GM19452 (cell line): ENCODE measurements around the gene TIMM17A.
A peak's percentile ranks its signal among the peaks of the same experiment; 100 is the strongest.

Experiments
- ATAC-seq: cut with Tn5 transposase; IDR thresholded peaks from one replicate; pipeline ENCODE4 v1.9.1; 2021; ENCODE audit not compliant: unreplicated experiment

Gene TIMM17A

DNA sequence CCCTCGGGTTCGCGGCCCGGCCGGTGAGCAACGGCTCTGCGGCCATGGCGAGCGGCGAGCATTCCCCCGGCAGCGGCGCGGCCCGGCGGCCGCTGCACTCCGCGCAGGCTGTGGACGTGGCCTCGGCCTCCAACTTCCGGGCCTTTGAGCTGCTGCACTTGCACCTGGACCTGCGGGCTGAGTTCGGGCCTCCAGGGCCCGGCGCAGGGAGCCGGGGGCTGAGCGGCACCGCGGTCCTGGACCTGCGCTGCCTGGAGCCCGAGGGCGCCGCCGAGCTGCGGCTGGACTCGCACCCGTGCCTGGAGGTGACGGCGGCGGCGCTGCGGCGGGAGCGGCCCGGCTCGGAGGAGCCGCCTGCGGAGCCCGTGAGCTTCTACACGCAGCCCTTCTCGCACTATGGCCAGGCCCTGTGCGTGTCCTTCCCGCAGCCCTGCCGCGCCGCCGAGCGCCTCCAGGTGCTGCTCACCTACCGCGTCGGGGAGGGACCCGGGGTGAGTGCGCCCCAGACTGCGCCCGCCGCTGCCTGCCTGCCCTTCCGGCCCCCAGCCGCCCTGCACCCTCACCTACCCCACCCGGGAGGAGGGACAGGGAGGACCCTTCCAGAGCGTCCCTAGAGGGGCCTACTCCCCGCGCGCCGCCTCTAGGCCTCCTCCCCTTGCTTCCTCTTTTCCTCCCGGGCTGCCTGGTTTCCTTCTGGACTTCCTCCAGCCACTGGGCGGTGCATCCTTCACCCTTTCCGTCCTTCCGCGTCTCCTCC lies 27.5 kb downstream of the TIMM17A start, which contains the start of gene RNPEP:
RNPEP (plus strand) TSS at position 26 of the 757 bp plus-strand sequence; CDS start at position 45, 19 bp downstream.
- ATAC-seq: peak; percentile 79

- peak; percentile 24 for ATAC-seq
Observed at GRCh38 chr1:201983380-201983805, 28.1 kb downstream of the TIMM17A start.

GRCh38 chr1:201984446-201984845 lies 29.1 kb downstream of the TIMM17A start:
- ATAC-seq: no peak

- ATAC-seq: no peak
Observed at GRCh38 chr1:201985355-201985754, 30.1 kb downstream of the TIMM17A start.

GRCh38 chr1:201988601-201989000 lies 33.3 kb downstream of the TIMM17A start:
- no peak for ATAC-seq

DNA sequence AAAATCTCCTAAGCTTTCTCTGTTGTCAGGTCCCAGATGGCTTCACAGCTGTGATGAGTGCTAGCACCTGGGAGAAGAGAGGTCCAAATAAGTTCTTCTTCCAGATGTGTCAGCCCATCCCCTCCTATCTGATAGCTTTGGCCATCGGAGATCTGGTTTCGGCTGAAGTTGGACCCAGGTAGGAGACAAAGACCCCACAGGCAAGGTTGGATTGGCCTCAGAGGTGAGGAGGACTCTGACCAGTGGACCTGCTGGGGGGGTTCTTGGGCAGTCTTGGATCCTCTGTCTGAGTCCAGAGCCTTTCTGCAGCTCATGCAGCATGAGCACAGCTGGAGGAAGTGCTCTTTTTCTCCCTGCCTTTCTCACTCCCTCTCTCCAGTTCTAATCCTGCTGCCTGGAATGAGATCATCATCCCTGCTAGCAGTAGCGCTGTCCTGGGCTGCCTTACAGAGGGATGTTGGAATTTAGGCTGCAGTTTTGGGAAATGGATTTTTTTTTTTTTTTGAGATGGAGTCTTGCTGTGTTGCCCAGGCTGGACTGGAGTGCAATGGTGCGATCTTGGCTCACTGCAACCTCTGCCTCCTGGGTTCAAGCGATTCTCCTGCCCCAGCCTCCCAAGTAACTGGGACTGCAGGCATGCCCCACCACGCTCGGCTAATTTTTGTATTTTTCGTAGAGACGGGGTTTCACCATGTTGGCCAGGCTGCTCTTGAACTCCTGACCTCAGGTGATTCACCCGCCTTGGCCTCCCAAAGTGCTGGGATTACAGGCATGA lies 34.2 kb downstream of the TIMM17A start:
- ATAC-seq: no peak

GRCh38 chr1:201990427-201990826 lies 35.1 kb downstream of the TIMM17A start:
- no peak for ATAC-seq

- no peak for ATAC-seq
Observed at GRCh38 chr1:201999625-202000238, 44.4 kb downstream of the TIMM17A start.

DNA sequence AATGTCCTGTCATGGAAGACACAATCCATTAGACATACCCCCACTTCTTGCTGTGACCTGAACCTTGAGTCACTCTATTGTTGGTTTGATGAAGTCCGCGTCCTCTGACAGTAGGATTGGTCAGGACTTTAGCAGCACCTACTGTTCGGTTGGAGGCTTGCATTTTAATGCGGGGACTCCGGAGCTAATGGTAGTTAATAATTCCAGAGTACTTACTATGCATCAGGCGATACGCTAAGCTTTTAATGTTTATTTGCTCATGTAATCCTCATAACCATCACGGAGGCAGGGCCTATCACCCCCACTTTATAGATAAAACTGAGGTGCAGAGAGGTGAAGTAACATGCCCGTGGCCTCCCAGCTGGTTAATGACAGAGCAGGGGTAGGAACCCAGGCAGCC lies 47.2 kb downstream of the TIMM17A start:
- no peak for ATAC-seq

DNA sequence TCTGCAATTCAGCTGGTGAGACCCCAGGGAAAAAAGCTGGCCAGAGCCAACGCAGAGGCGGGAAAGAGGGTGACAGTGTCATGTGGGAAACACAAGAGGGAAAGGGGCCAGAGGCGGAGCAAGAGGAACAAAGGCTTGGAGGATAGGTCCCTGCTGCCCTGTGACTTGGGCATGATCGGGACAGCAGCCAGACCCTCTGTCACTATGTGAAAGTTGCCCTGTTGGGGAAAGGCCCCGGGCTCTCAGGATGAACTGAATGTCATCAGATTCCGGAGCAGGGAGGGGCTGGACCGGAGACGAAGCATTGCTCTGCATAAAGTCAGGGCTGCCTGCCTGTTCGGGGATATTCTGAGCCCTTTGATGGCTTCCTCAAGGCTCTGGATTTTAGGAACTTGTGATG lies 49.4 kb downstream of the TIMM17A start:
- ATAC-seq: no peak

DNA sequence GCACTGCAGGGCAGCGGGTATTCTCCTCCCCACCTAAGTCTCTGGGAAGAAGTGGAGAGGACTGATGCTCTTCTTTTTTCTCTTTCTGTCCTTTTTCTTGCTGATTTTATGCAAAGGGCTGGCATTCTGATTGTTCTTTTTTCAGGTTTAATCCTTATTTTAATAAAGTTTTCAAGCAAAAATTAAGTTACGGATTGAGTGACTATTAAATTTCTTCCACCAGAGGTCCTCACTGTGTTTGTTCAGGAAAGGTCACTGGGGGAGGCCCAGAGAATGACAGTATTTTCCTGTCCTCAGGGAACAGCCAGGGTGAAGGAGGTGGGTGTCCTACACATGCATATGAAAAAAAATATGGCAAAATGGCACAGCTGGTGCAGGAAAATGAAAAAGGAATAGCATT lies 50.7 kb downstream of the TIMM17A start:
- ATAC-seq: no peak

GRCh38 chr1:202007304-202007703 lies 52.0 kb downstream of the TIMM17A start:
- ATAC-seq: no peak

- no peak for ATAC-seq
Observed at GRCh38 chr1:202007805-202008489, 52.6 kb downstream of the TIMM17A start.

DNA sequence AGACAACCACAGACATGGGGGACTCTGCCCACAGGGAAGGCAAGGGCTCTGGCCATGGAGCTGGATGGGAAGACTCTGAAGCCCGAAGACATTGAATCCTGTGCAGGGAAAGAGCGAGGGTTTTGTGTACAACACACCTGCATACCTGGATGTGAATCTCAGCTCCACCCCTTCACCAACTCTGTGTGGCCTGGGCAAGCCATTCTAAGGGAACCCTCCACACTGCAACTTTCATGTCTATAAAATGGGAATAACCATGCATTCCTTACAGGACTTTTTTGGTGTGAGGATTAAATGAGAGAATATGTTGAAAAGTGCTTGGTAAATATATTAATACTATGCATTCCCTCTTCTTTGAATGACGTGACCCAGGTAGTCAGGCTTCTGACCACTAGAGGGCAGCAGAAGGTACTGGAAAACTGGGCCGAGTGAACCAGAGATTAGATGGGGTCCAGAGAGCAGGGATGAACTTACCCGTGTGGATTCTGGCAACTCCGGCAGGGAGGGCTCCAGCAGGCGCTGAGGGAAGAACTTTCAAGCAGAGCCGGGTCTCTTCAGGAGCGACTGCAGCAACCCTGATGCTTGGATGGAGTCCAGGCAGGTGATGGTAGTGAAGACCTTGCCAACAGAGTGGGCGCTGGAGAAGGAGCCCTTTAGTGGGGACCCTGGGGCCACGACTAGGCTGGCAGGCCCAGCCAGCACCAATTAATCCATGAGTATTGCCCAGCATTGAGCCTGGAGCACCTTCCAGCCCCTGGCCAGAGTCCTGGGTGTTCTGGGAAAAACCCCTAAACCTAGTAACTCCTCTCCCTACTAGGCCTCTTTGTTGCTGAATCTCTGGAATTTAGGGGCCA lies 54.2 kb downstream of the TIMM17A start:
- ATAC-seq: peak; percentile 46

DNA sequence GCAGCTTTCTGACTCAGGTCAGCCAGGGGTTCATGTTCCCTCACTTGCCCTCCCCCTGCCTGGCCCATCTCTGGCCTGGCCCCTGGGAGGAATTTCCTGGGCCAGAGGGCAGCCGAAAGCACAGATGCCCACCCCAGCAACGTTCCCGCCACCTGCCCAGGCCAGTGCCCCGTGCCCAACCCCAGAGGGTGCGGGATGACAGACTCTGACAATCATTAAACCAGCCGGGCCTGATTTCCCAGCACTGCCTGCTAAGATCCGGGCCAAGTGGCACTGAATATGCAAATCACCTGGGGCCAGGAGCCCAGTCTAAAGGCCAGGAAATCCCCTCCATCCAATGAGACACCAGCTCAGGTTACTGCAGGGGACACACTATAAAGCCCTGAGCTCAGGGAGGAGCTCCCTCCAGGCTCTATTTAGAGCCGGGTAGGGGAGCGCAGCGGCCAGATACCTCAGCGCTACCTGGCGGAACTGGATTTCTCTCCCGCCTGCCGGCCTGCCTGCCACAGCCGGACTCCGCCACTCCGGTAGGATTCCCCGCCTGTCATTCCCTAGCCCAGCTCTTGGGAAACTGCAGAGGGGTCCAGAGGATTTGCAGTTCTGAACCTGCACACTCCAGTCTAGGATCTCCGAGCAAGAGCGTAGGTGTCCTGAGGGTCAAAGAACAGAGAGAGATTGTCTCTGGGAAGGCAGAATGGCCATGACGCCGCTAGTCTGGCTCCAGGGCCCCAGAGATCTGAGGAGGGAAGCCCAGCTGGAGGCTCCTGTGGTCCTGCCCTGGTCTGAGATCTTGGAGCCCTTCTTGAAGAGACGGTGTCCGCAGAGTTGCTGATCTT lies 55.1 kb downstream of the TIMM17A start, which contains the start of gene ELF3:
ELF3 (plus strand) TSS at position 408 of the 836 bp plus-strand sequence. CDS start 550 bp downstream, outside the sequence.
- peak; percentile 75 for ATAC-seq

- no peak for ATAC-seq
Observed at GRCh38 chr1:202011994-202012393, 56.7 kb downstream of the TIMM17A start.

GRCh38 chr1:202012544-202013478 lies 57.5 kb downstream of the TIMM17A start:
- ATAC-seq: no peak

DNA sequence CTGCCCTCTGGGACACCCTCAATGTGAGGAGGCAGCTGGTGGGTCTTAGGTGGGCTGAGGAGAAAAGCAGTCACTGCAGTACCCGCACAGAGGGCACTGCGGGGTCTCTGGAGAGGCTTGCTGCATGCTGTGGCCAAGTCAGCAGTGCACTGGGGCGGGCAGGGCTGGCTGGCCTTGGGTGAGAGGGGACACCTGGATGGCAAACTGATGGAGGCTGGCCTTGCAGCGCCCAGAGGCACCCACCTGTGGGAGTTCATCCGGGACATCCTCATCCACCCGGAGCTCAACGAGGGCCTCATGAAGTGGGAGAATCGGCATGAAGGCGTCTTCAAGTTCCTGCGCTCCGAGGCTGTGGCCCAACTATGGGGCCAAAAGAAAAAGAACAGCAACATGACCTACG lies 58.3 kb downstream of the TIMM17A start:
- no peak for ATAC-seq
